Measurements from ENCODE around the gene HDDC2. TPM values are rescaled to one million over a fixed set of nuclear protein-coding genes. Genes with fewer than 3 reads are reported as not detected.

Gene HDDC2
- total RNA-seq, 1 experiment from 2014 or later = 141 TPM

DNA sequence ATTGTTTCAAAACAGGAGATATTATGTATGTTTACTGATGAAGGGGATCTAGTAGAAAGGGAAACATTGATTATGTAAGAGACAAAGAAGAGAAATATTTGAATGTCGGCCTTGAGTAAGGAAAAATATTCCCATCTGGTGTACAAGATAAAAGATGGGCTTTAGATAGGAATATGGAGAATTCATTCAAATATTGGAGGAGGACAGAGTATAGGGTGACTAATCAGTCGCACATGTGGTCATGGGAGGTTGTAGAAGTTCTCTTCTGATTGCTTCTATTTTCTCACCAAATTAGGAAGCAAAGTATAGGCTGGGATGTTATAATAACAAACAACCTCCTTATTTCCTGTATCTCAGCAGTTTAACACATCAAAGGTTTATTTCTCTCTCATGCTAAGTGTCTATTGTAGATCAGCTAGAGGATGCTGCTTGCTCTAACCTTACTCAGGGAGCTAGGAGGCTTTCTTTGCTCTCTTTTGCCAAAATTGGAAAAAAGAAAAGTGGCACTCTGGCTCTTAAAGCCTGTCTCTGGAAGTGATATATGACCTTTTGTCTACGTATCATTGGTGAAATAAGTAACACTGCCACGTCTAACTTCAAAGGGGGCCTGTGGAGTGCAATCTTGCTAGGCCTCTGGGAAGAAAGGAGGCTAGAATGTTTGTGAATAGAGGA lies 1.2 kb upstream of the HDDC2 start:
- CTCF ChIA-PET = interaction anchor here (0.5 to 3.5 kb wide), 5 partner anchors 22 to 403 kb away, joined by 3 to 25 read pairs (median 3); partner anchors contain the start of gene TPD52L1

GRCh38 chr6:125300992-125301434 lies 754 bp downstream of the HDDC2 start:
- intact Hi-C loops (cut with micrococcal nuclease) = loop anchor here (1.0 to 2.0 kb wide), 4 partner anchors 26 to 430 kb away; no protein-coding TSS in a partner anchor
- peak; percentile 25 for DNase-seq (ENCODE audit: unreplicated experiment)
- POLR2A ChIA-PET = interaction anchor here (0.7 to 3.2 kb wide), 16 partner anchors 11 to 1181 kb away, joined by 3 to 30 read pairs (median 4); partner anchors contain the start of genes NCOA7 and TPD52L1

More for the DNA sequence above, 1.2 kb upstream of the HDDC2 start:
- POLR2A ChIA-PET = interaction anchor here (1.4 to 3.2 kb wide), 5 partner anchors 29 to 684 kb away, joined by 4 to 30 read pairs (median 20); partner anchors contain the start of genes TPD52L1 and TRMT11
- intact Hi-C loops (cut with micrococcal nuclease) = no loop called here
- H3K4me1 Mint-ChIP-seq (ENCODE audit: insufficient read depth, unreplicated experiment) = peaks cover 32% of the 10 kb centered on the region
- no TSS peak for BruUV-seq (replicated peaks)
- no peak overlapping the region for H3K4me3 Mint-ChIP-seq (ENCODE audit: unreplicated experiment)
- DNase-seq (ENCODE audit: unreplicated experiment) = no peak
- TF ChIP-seq, protein P1, sequence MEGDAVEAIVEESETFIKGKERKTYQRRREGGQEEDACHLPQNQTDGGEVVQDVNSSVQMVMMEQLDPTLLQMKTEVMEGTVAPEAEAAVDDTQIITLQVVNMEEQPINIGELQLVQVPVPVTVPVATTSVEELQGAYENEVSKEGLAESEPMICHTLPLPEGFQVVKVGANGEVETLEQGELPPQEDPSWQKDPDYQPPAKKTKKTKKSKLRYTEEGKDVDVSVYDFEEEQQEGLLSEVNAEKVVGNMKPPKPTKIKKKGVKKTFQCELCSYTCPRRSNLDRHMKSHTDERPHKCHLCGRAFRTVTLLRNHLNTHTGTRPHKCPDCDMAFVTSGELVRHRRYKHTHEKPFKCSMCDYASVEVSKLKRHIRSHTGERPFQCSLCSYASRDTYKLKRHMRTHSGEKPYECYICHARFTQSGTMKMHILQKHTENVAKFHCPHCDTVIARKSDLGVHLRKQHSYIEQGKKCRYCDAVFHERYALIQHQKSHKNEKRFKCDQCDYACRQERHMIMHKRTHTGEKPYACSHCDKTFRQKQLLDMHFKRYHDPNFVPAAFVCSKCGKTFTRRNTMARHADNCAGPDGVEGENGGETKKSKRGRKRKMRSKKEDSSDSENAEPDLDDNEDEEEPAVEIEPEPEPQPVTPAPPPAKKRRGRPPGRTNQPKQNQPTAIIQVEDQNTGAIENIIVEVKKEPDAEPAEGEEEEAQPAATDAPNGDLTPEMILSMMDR (IDR thresholded peaks at IDR 0.05; ENCODE audit: unreplicated experiment) = no peak
- peaks cover 7% of the 10 kb centered on the region for H3K27me3 Mint-ChIP-seq (ENCODE audit: insufficient read depth, unreplicated experiment)
- H3K9me3 Mint-ChIP-seq (ENCODE audit: unreplicated experiment) = peaks cover 12% of the 10 kb centered on the region
- peak overlapping the region; percentile 33 for H3K27ac Mint-ChIP-seq (ENCODE audit: low read depth, unreplicated experiment)
- peaks cover 29% of the 10 kb centered on the region for H3K36me3 Mint-ChIP-seq (ENCODE audit: insufficient read depth, unreplicated experiment)

DNA sequence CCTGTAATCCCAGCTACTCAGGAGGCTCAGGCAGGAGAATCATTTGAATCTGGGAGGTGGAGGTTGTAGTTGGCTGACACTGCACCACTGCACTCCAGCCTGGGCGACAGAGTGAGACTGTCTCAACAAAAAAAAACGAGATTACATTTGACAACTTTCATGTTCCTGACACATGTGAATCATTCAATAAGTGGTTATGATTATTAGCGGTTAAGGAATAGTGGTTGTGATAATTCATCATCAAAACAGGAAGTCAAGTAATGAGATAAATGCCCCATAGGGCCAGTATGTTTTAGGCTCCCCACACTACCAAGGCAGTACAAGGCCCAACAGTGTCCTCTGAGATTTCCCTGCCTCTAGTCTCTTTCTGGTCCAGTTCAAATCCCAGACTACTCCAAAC lies 2.5 kb downstream of the HDDC2 start:
- Mint-ChIP-seq H3K4me3 (ENCODE audit: unreplicated experiment) (peak overlapping the region; percentile 79), H3K27me3 (ENCODE audit: insufficient read depth, unreplicated experiment) (no peaks in the 10 kb centered on the region), H3K4me1 (ENCODE audit: insufficient read depth, unreplicated experiment) (peaks cover 48% of the 10 kb centered on the region), H3K9me3 (ENCODE audit: unreplicated experiment) (peaks cover 2% of the 10 kb centered on the region), H3K27ac (ENCODE audit: low read depth, unreplicated experiment) (no peak overlapping the region), H3K36me3 (ENCODE audit: insufficient read depth, unreplicated experiment) (peaks cover 50% of the 10 kb centered on the region)
- intact Hi-C loops (cut with micrococcal nuclease) = no loop called here
- ChIA-PET CTCF (interaction anchor here (0.7 to 3.5 kb wide), 6 partner anchors 11 to 185 kb away, joined by 3 to 25 read pairs (median 4); partner anchors contain the start of gene TPD52L1), POLR2A (interaction anchor here (0.5 to 0.6 kb wide), 2 partner anchors 138 to 642 kb away, joined by 3 read pairs; no protein-coding TSS in a partner anchor)
- DNase-seq (ENCODE audit: unreplicated experiment) = no peak
- no TSS peak for BruUV-seq (replicated peaks)
- TF ChIP-seq, protein P1 (IDR thresholded peaks at IDR 0.05; ENCODE audit: unreplicated experiment) = no peak

More at GRCh38 chr6:125300992-125301434, 754 bp downstream of the HDDC2 start:
- no TSS peak for BruUV-seq (replicated peaks)
- Mint-ChIP-seq H3K36me3 (ENCODE audit: insufficient read depth, unreplicated experiment) (peaks cover 47% of the 10 kb centered on the region), H3K9me3 (ENCODE audit: unreplicated experiment) (peaks cover 12% of the 10 kb centered on the region), H3K4me1 (ENCODE audit: insufficient read depth, unreplicated experiment) (peaks cover 32% of the 10 kb centered on the region), H3K27me3 (ENCODE audit: insufficient read depth, unreplicated experiment) (peaks cover 7% of the 10 kb centered on the region), H3K4me3 (ENCODE audit: unreplicated experiment) (peak overlapping the region; percentile 79), H3K27ac (ENCODE audit: low read depth, unreplicated experiment) (peak overlapping the region; percentile 33)
- CTCF ChIA-PET = interaction anchor here (0.6 to 3.5 kb wide), 11 partner anchors 10 to 452 kb away, joined by 3 to 25 read pairs (median 4); partner anchors contain the start of gene TPD52L1
- TF ChIP-seq, protein P1 (IDR thresholded peaks at IDR 0.05; ENCODE audit: unreplicated experiment) = no peak

GRCh38 chr6:125296471-125296870 lies 5.3 kb downstream of the HDDC2 start:
- intact Hi-C loops (cut with micrococcal nuclease) = no loop called here
- no TSS peak for BruUV-seq (replicated peaks)
- Mint-ChIP-seq H3K36me3 (ENCODE audit: insufficient read depth, unreplicated experiment) (peaks cover 76% of the 10 kb centered on the region), H3K9me3 (ENCODE audit: unreplicated experiment) (no peaks in the 10 kb centered on the region), H3K4me1 (ENCODE audit: insufficient read depth, unreplicated experiment) (peaks cover 60% of the 10 kb centered on the region), H3K27me3 (ENCODE audit: insufficient read depth, unreplicated experiment) (no peaks in the 10 kb centered on the region), H3K4me3 (ENCODE audit: unreplicated experiment) (no peak overlapping the region), H3K27ac (ENCODE audit: low read depth, unreplicated experiment) (no peak overlapping the region)
- ChIA-PET POLR2A (interaction anchor here (0.9 kb wide), 1 partner anchor 62 kb away, joined by 3 read pairs; no protein-coding TSS in a partner anchor), CTCF (interaction anchor here (0.7 kb wide), 2 partner anchors 82 to 247 kb away, joined by 3 read pairs; no protein-coding TSS in a partner anchor)
- TF ChIP-seq, protein P1 (IDR thresholded peaks at IDR 0.05; ENCODE audit: unreplicated experiment) = no peak
- DNase-seq (ENCODE audit: unreplicated experiment) = no peak
